Hepatocyte (in vitro differentiated cells): Measurements from ENCODE around the gene IL17B. TPM values are rescaled to one million over a fixed set of nuclear protein-coding genes. Genes with fewer than 3 reads are reported as not detected.

Experiments
- DNase-seq: peaks from one replicate; pipeline ENCODE4 v3.0.0-alpha.2; 2016; ENCODE audit warnings: low spot score
- H2AFZ ChIP-seq: fragments of 200-600 bp; sonication (generic); 2 replicates; pipeline ENCODE4 v1.6.0; 2016; ENCODE audit warnings: antibody characterized with exemption, mild to moderate bottlenecking
- H3K27ac ChIP-seq: fragments of 200-600 bp; sonication (generic); 2 replicates; pipeline ENCODE4 v1.5.1; 2016; ENCODE audit warnings: mild to moderate bottlenecking
- H3K27me3 ChIP-seq: fragments of 200-600 bp; sonication (generic); 2 replicates; pipeline ENCODE4 v1.6.1; 2016
- H3K36me3 ChIP-seq: fragments of 200-600 bp; sonication (generic); replicated peaks from 2 replicates; pipeline ENCODE4 v1.5.1; 2016; ENCODE audit warnings: low read depth; ENCODE audit not compliant: insufficient read depth
- H3K4me1 ChIP-seq: fragments of 200-600 bp; sonication (generic); 2 replicates; pipeline ENCODE4 v1.5.1; 2016; ENCODE audit warnings: mild to moderate bottlenecking, moderate library complexity; ENCODE audit not compliant: insufficient read depth
- H3K4me2 ChIP-seq: fragments of 200-600 bp; sonication (generic); 2 replicates; pipeline ENCODE4 v1.6.0; 2016
- H3K4me3 ChIP-seq: fragments of 200-600 bp; sonication (generic); 2 replicates; pipeline ENCODE4 v1.5.1; 2016; ENCODE audit warnings: mild to moderate bottlenecking
- H3K79me2 ChIP-seq: fragments of 200-600 bp; sonication (generic); 2 replicates; pipeline ENCODE4 v1.6.0; 2017; ENCODE audit warnings: mild to moderate bottlenecking
- H3K9me2 ChIP-seq: fragments of 200-600 bp; sonication (generic); replicated peaks from 2 replicates; pipeline ENCODE4 v1.6.0; 2017; ENCODE audit warnings: mild to moderate bottlenecking; ENCODE audit not compliant: insufficient read depth
- H3K9me3 ChIP-seq: fragments of 200-600 bp; sonication (generic); 2 replicates; pipeline ENCODE4 v1.5.1; 2016; ENCODE audit warnings: low read depth, mild to moderate bottlenecking
- H4K20me1 ChIP-seq: fragments of 200-600 bp; sonication (generic); 2 replicates; pipeline ENCODE4 v1.6.0; 2016; ENCODE audit warnings: mild to moderate bottlenecking; ENCODE audit not compliant: insufficient read depth, poor library complexity, severe bottlenecking
- CTCF ChIP-seq: fragments of 200-600 bp; sonication (generic); IDR thresholded peaks from 2 replicates; pipeline ENCODE4 v1.5.1; 2016; ENCODE audit warnings: antibody characterized with exemption, mild to moderate bottlenecking; ENCODE audit not compliant: poor library complexity
- EZH2 ChIP-seq: fragments of 200-600 bp; sonication (generic); IDR thresholded peaks from 2 replicates; pipeline ENCODE4 v1.6.1; 2016; ENCODE audit warnings: antibody characterized with exemption, mild to moderate bottlenecking, borderline replicate concordance
- EZH2phosphoT487 ChIP-seq: fragments of 200-600 bp; sonication (generic); IDR thresholded peaks from one replicate; pipeline ENCODE4 v1.6.1; 2018; ENCODE audit warnings: antibody characterized with exemption, mild to moderate bottlenecking, low read depth, moderate library complexity; ENCODE audit not compliant: unreplicated experiment, severe bottlenecking
- WGBS: methylation state at CpG from one replicate; pipeline ENCODE4 v1.1.6; 2016; ENCODE audit warnings: low lambda C conversion rate; ENCODE audit errors: missing lambda C conversion rate; 5-methylcytosine and 5-hydroxymethylcytosine counted together
- polyA plus RNA-seq: library from polyadenylated mRNA; unstranded; fragments of >200 nt; fragmentation: Nextera tagmentation; extraction: Ambion mirVana; gene quantifications from 2 replicates; pipeline ENCODE4 v1.2.1, GENCODE V29; 2016
- total RNA-seq: library from RNA; depleted of rRNA; stranded (reverse); fragments of >200 nt; gene quantifications from 2 replicates; pipeline ENCODE4 v1.2.3, GENCODE V29; 2014

IL17B gene
- total and polyA plus RNA-seq, 2 experiments from 2014 or later: not detected

GRCh38 chr5:149360272-149360671, 18.8 kb downstream of the IL17B start:
- no peaks in the 10 kb centered on the region for H3K9me3 ChIP-seq
- H3K4me1 ChIP-seq: peaks cover 3% of the 10 kb centered on the region
- H3K27me3 ChIP-seq: no peaks in the 10 kb centered on the region
- H3K36me3 ChIP-seq: no peaks in the 10 kb centered on the region
- TF ChIP-seq EZH2 (no peak), EZH2phosphoT487 (no peak), CTCF (no peak)
- no peaks in the 10 kb centered on the region for H3K9me2 ChIP-seq
- H3K4me3 ChIP-seq: no peak overlapping the region
- no peak overlapping the region for H3K4me2 ChIP-seq
- no peak overlapping the region for H3K27ac ChIP-seq
- no peak for DNase-seq
- WGBS: 100% methylated on average over 1 of the region's 1 CpG
- H4K20me1 ChIP-seq: no peaks in the 10 kb centered on the region
- H2AFZ ChIP-seq: no peak overlapping the region
- no peaks in the 10 kb centered on the region for H3K79me2 ChIP-seq

GRCh38 chr5:149358868-149359495, 20.1 kb downstream of the IL17B start:
- WGBS: 89% methylated on average over 8 of the region's 8 CpGs
- no peak overlapping the region for H2AFZ ChIP-seq
- no peaks in the 10 kb centered on the region for H3K36me3 ChIP-seq
- H3K9me2 ChIP-seq: no peaks in the 10 kb centered on the region
- no peaks in the 10 kb centered on the region for H3K79me2 ChIP-seq
- no peaks in the 10 kb centered on the region for H3K27me3 ChIP-seq
- peaks cover 3% of the 10 kb centered on the region for H3K4me1 ChIP-seq
- no peak overlapping the region for H3K4me2 ChIP-seq
- H4K20me1 ChIP-seq: no peaks in the 10 kb centered on the region
- no peaks in the 10 kb centered on the region for H3K9me3 ChIP-seq
- DNase-seq: no peak
- H3K27ac ChIP-seq: no peak overlapping the region
- TF ChIP-seq CTCF (no peak), EZH2 (no peak), EZH2phosphoT487 (no peak)
- H3K4me3 ChIP-seq: no peak overlapping the region

- Histone ChIP-seq H3K36me3 (no peaks in the 10 kb centered on the region), H2AFZ (peak overlapping the region; percentile 89), H3K9me3 (no peaks in the 10 kb centered on the region), H3K4me1 (peaks cover 3% of the 10 kb centered on the region), H3K79me2 (no peaks in the 10 kb centered on the region), H3K4me3 (peak overlapping the region; percentile 74), H3K27ac (no peak overlapping the region), H3K27me3 (no peaks in the 10 kb centered on the region), H4K20me1 (no peaks in the 10 kb centered on the region), H3K9me2 (no peaks in the 10 kb centered on the region), H3K4me2 (peak overlapping the region; percentile 97)
- WGBS: 5% methylated on average over 18 of the region's 18 CpGs
- TF ChIP-seq EZH2phosphoT487 (no peak), EZH2 (no peak), CTCF (no peak)
- DNase-seq: peak; percentile 25
Observed at GRCh38 chr5:149358294-149358651, 20.8 kb downstream of the IL17B start.
